Stimulated activated naive B cell treated with anti-CD40 and anti-IgM and Interleukin-4, amounts not matched to agents 10 μg/mL and 1 μg/mL and 100 μg/mL, for 72 hours (primary cell): ENCODE data around the gene FAM83D.

ENCODE experiments used
- ATAC-seq, 2 donors: fragments of 150-1000 bp; cut with Tn5 transposase; replicated peaks; 2 replicates each; pipeline ENCODE4 v1.10.0; 2021; ENCODE audit warnings: moderate library complexity in 1 of 2
- DNase-seq: peaks from one replicate; pipeline ENCODE4 v3.0.0; 2021
- H3K27ac Mint-ChIP-seq: one replicate; pipeline ENCODE4 v1.8.0; 2022; ENCODE audit warnings: mild to moderate bottlenecking, mixed read lengths
- H3K27me3 Mint-ChIP-seq, 2 donors: one replicate each; pipeline ENCODE4 v1.8.0; 2022; ENCODE audit warnings: mixed read lengths in 2 of 2
- H3K36me3 Mint-ChIP-seq, 2 donors: one replicate each; pipeline ENCODE4 v1.8.0; 2022; ENCODE audit warnings: mixed read lengths in 2 of 2, mild to moderate bottlenecking in 1 of 2
- H3K4me1 Mint-ChIP-seq, 2 donors: one replicate each; pipeline ENCODE4 v1.8.0; 2022; ENCODE audit warnings: mixed read lengths in 2 of 2, mild to moderate bottlenecking in 1 of 2
- H3K4me3 Mint-ChIP-seq, 2 donors: one replicate each; pipeline ENCODE4 v1.8.0; 2022; ENCODE audit warnings: mild to moderate bottlenecking in 2 of 2, mixed read lengths in 2 of 2, moderate library complexity in 1 of 2
- H3K9me3 Mint-ChIP-seq, 2 donors: one replicate each; pipeline ENCODE4 v1.8.0; 2022; ENCODE audit warnings: mixed read lengths in 2 of 2, mild to moderate bottlenecking in 1 of 2

Gene FAM83D

DNA sequence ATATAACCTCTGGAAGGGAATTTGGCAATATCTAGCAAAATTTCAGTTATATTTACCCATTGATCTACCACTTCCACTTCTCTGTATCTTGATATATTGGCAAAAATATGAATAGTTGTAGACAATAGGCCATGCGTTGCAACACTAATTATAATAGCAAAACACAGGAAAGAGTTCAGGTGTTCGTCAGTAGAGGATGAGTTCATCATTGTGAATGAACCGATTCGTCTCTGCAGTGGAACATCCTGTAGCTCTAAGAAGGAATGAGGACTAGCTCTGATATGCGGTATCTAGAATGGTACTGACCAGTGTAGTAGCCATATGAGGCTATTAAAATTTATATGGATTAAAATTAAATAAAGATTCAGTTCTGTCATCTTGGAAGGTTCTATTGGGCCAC is 8.3 kb downstream of the FAM83D start:
- no peaks in the 10 kb centered on the region for H3K36me3 Mint-ChIP-seq
- no peak overlapping the region for H3K4me3 Mint-ChIP-seq
- no peaks in the 10 kb centered on the region for H3K27me3 Mint-ChIP-seq
- DNase-seq (no peak), ATAC-seq (no peak)
- H3K4me1 Mint-ChIP-seq, result no peaks in the 10 kb centered on the region
- H3K27ac Mint-ChIP-seq, result no peak overlapping the region
- H3K9me3 Mint-ChIP-seq, result no peaks in the 10 kb centered on the region

DNA sequence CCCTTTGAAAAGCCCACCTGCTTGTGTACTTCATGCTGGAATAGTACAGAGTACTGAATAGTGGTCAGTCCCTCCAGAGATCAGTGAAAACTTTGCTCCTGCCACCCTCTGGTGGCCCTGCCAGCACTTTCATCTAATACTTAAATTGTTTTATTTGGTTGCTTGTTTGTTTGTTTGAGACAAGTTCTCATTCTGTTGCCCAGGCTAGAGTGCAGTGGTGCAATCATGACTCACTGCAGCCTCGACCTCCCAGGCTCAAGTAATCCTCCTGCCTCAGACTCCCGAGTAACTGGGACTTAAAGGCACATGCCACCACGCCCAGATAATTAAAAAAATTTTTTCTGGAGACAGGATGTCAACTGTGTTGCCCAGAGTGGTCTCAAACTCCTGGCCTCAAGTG is 9.1 kb downstream of the FAM83D start:
- H3K9me3 Mint-ChIP-seq, result no peaks in the 10 kb centered on the region
- DNase-seq, result no peak
- H3K36me3 Mint-ChIP-seq, result no peaks in the 10 kb centered on the region
- H3K27ac Mint-ChIP-seq, result no peak overlapping the region
- ATAC-seq, result peak in 1 of 2 donors; percentile 31
- no peak overlapping the region for H3K4me3 Mint-ChIP-seq
- H3K4me1 Mint-ChIP-seq, result no peaks in the 10 kb centered on the region
- no peaks in the 10 kb centered on the region for H3K27me3 Mint-ChIP-seq

DNA sequence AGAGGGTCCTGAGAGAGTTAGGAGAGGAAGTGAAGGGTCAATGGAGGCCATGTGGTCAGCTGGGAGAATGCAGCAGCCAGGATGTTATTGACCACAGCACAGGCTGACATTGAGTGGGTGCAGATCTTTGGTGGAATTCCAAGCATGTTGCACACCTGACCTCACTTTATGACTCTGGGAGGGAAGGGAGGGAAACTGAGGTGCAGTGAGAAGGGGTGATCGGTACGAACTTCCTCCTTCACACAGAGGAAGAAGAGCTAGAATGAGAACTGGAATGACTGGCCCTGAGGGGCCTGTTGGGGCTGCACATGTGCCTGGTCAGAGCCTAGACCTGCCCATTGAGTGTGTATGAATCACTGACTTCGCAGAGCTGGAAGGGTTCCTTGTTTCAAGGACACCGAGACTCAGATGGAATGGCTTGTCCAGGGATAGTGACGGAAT is 9.8 kb downstream of the FAM83D start:
- H3K4me3 Mint-ChIP-seq, result no peak overlapping the region
- no peaks in the 10 kb centered on the region for H3K36me3 Mint-ChIP-seq
- H3K4me1 Mint-ChIP-seq, result no peaks in the 10 kb centered on the region
- DNase-seq (no peak), ATAC-seq (no peak)
- no peaks in the 10 kb centered on the region for H3K9me3 Mint-ChIP-seq
- H3K27me3 Mint-ChIP-seq, result no peaks in the 10 kb centered on the region
- H3K27ac Mint-ChIP-seq, result no peak overlapping the region

DNA sequence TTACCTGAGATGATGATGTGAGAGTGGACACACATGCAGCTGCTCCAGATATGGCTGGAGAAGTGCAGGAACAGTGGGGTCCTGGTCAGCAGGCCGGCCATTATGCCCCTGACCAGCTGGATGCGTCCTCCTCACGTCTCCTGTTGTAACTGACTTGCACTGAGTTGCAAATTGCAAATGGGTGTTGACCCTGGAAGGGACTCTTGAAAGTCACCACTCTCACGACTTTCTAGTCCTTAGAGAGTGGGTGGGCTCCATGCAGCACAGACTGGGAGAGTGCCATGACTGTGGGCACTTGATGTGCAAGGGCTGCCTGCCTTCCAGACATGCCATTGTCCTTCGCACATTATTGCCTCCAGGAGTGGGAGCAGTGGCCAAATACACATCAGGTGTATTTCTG is 10.8 kb downstream of the FAM83D start:
- H3K4me1 Mint-ChIP-seq, result no peaks in the 10 kb centered on the region
- DNase-seq, result no peak
- H3K36me3 Mint-ChIP-seq, result no peaks in the 10 kb centered on the region
- no peak overlapping the region for H3K4me3 Mint-ChIP-seq
- no peaks in the 10 kb centered on the region for H3K9me3 Mint-ChIP-seq
- no peak for ATAC-seq
- H3K27ac Mint-ChIP-seq, result no peak overlapping the region
- H3K27me3 Mint-ChIP-seq, result no peaks in the 10 kb centered on the region

DNA sequence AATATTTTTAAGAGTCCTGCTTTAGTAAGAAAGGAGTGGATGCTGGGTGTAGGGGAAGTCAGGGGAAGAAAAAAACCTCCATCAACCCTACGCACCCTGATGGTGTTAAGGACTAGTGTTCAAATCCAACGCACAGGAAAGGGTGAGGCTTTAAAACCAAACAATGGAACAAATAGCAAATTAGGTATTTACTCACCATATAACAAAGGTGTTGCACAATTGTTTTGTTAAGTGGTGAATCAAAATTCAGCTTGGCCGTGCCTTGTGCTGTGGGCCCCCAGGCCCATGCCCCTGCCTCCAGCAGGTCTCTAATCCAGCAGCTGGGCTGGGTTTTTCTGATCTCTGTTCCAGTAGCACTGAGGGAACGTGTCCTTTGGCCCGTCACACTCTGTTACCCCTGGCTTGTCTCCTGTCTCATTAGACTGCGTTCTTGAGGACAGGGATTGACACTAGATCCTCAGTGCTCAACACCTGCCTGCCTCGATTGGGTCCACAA is 11.8 kb downstream of the FAM83D start:
- Mint-ChIP-seq H3K36me3 (no peaks in the 10 kb centered on the region), H3K27ac (no peak overlapping the region), H3K9me3 (no peaks in the 10 kb centered on the region), H3K27me3 (no peaks in the 10 kb centered on the region), H3K4me3 (no peak overlapping the region), H3K4me1 (no peaks in the 10 kb centered on the region)
- ATAC-seq (no peak), DNase-seq (no peak)

DNA sequence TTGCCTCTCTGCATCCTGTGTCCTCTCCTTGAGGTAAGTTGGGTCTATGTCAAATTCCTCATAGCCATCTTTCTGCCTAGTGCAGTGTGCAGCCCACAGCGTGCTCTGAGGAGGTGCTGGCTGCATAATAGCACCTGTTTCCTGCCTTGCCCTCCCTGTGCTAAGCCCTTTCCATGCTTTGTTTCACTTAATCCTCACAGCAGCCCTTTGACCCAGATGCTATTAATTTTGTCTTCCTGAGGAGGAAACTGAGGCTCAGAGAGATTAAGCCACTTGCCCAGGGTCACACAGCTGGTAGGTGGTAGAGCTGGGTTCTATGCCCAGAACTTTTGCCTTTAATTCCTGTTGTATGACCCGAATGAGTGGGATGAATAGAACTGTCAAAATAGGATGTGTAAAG is 13.5 kb downstream of the FAM83D start:
- no peaks in the 10 kb centered on the region for H3K27me3 Mint-ChIP-seq
- H3K27ac Mint-ChIP-seq, result peak overlapping the region; percentile 26
- H3K4me1 Mint-ChIP-seq, result no peaks in the 10 kb centered on the region
- no peaks in the 10 kb centered on the region for H3K9me3 Mint-ChIP-seq
- H3K36me3 Mint-ChIP-seq, result no peaks in the 10 kb centered on the region
- DNase-seq, result no peak
- H3K4me3 Mint-ChIP-seq, result no peak overlapping the region
- ATAC-seq, result no peak

DNA sequence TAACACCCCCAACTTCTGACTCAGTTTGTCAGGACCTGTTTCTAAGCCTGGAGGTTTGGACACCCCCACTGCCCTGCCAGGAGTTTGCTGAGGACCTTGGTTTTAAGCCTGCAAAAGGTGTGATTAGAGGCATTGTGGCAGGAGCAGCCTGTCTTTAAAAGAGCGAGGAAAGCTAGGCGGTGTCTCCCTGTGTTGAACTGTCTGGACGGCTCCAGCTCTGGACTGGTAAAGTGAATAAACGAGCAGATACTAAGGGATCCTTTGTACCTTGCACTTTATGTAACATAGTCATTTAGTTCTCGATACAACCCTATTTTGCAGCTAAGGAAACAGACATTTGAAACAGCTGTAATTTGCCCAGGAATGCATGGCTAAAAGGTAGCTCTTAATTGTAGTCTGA is 14.4 kb downstream of the FAM83D start:
- DNase-seq (no peak), ATAC-seq (no peak)
- no peaks in the 10 kb centered on the region for H3K36me3 Mint-ChIP-seq
- H3K27ac Mint-ChIP-seq, result no peak overlapping the region
- no peaks in the 10 kb centered on the region for H3K9me3 Mint-ChIP-seq
- H3K4me3 Mint-ChIP-seq, result no peak overlapping the region
- no peaks in the 10 kb centered on the region for H3K4me1 Mint-ChIP-seq
- H3K27me3 Mint-ChIP-seq, result no peaks in the 10 kb centered on the region

DNA sequence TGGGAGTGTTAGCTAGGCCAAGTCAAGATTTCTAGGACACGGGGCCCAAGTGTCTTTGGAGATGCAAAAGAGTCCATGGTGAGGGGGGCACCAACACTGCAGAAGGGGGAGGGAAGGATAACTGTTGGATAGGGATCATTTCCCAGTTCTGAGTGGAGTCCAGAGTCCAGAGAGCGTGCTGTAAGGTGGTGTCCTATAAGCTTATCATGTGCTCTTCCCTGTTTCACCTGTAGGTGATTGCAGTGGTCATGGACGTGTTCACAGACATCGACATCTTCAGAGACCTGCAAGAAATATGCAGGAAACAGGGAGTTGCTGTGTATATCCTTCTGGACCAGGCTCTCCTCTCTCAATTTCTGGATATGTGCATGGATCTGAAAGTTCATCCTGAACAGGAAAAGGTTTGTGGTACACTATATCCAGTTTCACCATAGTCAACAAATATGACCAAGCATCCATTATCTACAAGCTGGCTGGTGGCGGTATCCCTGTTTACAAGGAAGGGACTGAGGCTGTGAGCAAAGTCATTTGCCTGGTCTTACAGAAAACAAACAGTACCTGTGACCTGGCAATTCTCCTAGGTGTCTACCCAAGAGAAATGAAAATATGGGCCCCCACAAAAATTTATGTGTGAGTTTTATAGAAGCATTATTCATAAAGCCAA is 15.6 kb downstream of the FAM83D start:
- Mint-ChIP-seq H3K4me3 (no peak overlapping the region), H3K36me3 (no peaks in the 10 kb centered on the region), H3K27ac (no peak overlapping the region), H3K4me1 (no peaks in the 10 kb centered on the region), H3K9me3 (no peaks in the 10 kb centered on the region), H3K27me3 (no peaks in the 10 kb centered on the region)
- no peak for ATAC-seq
- no peak for DNase-seq

DNA sequence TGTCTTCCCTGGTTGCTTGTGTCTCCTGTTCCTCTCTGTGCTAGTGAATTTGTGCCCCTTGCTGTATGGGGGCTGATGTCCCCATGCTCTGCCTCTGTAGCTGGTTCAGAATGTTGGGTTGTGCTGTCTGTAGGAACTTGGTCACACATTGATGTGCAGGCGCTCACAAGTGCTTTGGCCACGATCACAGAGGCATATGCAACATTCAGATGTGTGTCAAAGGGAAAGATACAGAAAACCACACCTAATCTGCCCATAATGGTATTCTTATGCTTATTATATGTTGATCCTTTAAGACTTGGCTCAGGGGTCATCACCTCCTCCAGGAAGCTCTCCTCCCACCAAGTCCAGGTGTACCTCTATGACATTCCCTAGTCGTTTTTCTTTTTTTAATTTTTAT is 18.8 kb downstream of the FAM83D start:
- no peak for ATAC-seq
- no peak overlapping the region for H3K27ac Mint-ChIP-seq
- H3K4me3 Mint-ChIP-seq, result no peak overlapping the region

DNA sequence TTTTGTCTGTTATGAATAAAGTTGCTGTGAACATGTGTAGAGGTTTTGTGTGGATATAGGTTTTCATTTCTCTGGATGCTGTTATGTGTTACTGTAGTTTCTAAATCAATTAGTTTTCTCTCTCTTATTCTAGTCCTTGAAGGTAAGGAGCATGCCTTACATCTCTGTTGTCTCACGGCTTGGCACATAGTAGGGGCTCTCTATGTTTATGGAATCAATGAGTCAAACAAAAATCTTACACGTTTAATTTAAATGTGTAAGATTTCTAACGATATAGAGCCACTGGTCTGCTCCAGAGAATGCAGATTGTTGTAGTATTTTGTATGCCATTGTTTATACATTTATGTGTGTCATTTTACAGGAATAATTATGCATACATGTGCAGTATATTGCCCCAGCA is 20.6 kb downstream of the FAM83D start:
- Mint-ChIP-seq H3K27me3 (no peaks in the 10 kb centered on the region), H3K36me3 (no peaks in the 10 kb centered on the region), H3K4me3 (no peak overlapping the region), H3K9me3 (no peaks in the 10 kb centered on the region), H3K27ac (no peak overlapping the region), H3K4me1 (no peaks in the 10 kb centered on the region)
- ATAC-seq (no peak), DNase-seq (no peak)

More for the DNA sequence above, 18.8 kb downstream of the FAM83D start:
- Mint-ChIP-seq H3K9me3 (no peaks in the 10 kb centered on the region), H3K27me3 (no peaks in the 10 kb centered on the region), H3K36me3 (no peaks in the 10 kb centered on the region), H3K4me1 (no peaks in the 10 kb centered on the region)
- DNase-seq, result no peak

DNA sequence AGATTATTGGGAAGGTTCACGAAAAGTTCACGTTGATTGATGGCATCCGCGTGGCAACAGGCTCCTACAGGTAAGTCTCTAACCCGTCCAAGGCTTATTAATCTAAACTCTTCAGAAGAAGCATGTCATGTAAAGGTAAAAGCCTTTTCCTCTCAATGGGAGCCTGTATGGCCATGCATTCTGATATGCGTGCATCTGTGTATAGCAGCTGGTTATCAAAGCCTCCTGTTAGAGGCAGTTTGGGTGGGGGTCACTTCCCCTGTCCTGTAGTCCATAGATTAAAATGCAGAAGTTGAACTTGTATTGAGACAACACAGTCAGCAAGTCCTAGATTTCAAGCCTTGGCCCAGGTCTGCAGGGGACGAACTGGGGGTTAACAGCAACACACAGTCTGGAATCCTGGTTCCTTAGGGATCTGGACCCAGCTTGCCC is 21.7 kb downstream of the FAM83D start:
- H3K27ac Mint-ChIP-seq, result no peak overlapping the region
- H3K36me3 Mint-ChIP-seq, result peaks cover 0 to 4% of the 10 kb centered on the region in 2 donors
- no peak overlapping the region for H3K4me3 Mint-ChIP-seq
- no peak for DNase-seq
- no peaks in the 10 kb centered on the region for H3K27me3 Mint-ChIP-seq
- H3K9me3 Mint-ChIP-seq, result no peaks in the 10 kb centered on the region
- ATAC-seq, result no peak
- no peaks in the 10 kb centered on the region for H3K4me1 Mint-ChIP-seq

DNA sequence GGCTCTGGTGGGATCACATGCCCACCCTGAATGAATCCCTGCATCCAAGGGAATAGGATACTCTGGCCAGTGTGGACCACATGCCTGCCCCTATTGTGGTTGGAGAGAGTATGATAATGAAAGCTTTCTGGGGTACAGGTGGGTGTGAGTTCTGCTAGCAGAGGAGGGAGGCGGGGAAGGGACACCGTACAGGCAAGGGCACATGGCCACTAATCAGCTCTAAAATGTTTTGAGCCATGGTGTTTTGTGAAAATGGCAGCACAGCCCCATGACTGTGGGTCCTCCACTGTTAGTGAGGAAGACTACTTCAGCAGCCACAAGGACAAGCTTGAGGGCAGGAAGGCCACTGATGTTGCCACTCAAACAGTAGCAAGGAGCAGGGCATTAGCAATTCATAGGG is 24.0 kb downstream of the FAM83D start:
- H3K4me1 Mint-ChIP-seq, result no peaks in the 10 kb centered on the region
- H3K9me3 Mint-ChIP-seq, result no peaks in the 10 kb centered on the region
- DNase-seq (no peak), ATAC-seq (no peak)
- no peak overlapping the region for H3K27ac Mint-ChIP-seq
- H3K36me3 Mint-ChIP-seq, result peaks cover 0 to 4% of the 10 kb centered on the region in 2 donors
- no peaks in the 10 kb centered on the region for H3K27me3 Mint-ChIP-seq
- no peak overlapping the region for H3K4me3 Mint-ChIP-seq

DNA sequence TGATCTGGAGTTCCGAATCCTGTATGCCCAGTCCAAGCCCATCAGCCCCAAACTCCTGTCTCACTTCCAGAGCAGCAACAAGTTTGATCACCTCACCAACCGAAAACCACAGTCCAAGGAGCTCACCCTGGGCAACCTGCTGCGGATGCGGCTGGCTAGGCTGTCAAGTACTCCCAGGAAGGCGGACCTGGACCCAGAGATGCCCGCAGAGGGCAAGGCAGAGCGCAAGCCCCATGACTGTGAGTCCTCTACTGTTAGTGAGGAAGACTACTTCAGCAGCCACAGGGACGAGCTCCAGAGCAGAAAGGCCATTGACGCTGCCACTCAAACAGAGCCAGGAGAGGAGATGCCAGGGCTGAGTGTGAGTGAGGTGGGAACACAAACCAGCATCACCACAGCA is 25.4 kb downstream of the FAM83D start:
- no peak overlapping the region for H3K27ac Mint-ChIP-seq

DNA sequence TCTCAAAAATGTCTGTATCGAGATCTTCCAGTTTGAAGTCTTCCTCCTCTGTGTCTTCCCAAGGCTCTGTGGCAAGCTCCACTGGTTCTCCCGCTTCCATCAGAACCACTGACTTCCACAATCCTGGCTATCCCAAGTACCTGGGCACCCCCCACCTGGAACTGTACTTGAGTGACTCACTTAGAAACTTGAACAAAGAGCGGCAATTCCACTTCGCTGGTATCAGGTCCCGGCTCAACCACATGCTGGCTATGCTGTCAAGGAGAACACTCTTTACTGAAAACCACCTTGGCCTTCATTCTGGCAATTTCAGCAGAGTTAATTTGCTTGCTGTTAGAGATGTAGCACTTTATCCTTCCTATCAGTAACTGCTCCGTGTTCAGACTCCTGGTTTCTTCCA is 25.9 kb downstream of the FAM83D start:
- Mint-ChIP-seq H3K36me3 (peaks cover 0 to 4% of the 10 kb centered on the region in 2 donors), H3K27me3 (no peaks in the 10 kb centered on the region), H3K4me1 (no peaks in the 10 kb centered on the region), H3K4me3 (no peak overlapping the region), H3K27ac (no peak overlapping the region), H3K9me3 (no peaks in the 10 kb centered on the region)
- ATAC-seq (no peak), DNase-seq (no peak)

More for the DNA sequence above, 25.4 kb downstream of the FAM83D start:
- H3K4me1 Mint-ChIP-seq, result no peaks in the 10 kb centered on the region
- no peak overlapping the region for H3K4me3 Mint-ChIP-seq
- ATAC-seq (no peak), DNase-seq (no peak)
- H3K9me3 Mint-ChIP-seq, result no peaks in the 10 kb centered on the region
- no peaks in the 10 kb centered on the region for H3K27me3 Mint-ChIP-seq
- peaks cover 0 to 4% of the 10 kb centered on the region in 2 donors for H3K36me3 Mint-ChIP-seq

DNA sequence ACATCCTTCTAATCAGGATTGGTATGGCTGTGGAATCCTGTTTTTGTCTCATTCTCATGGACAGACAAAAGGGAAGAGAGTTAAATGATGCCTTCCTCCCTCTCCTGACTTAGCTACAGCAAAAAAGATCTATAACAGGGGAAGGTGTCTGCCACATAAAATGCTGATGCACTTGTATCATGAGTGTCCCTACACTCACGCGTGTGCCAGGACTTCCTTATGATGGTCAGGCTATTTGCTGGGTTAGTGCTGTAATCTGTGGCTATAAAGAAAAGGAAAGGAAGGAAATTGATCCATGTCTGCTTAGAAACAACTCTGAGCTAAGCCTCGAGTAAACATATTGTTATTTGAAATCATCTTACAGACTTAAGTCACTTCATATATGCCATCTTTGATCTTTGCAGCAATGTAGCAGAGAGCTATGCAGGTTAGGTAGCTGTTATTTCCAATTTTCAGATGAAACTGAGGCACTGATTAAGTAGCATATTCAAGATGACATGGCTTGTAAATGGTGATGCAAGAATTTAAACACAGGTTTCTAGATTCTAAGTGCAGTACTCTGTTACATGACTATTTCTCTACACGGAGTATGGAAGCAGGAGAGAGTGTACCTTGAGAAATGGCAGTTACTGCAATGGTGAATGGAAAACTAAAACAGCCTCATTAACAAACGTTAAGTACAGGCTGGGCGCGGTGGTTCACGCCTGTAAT is 27.6 kb downstream of the FAM83D start:
- no peak overlapping the region for H3K27ac Mint-ChIP-seq
- DNase-seq, result no peak
- no peaks in the 10 kb centered on the region for H3K9me3 Mint-ChIP-seq
- no peaks in the 10 kb centered on the region for H3K27me3 Mint-ChIP-seq
- H3K36me3 Mint-ChIP-seq, result peaks cover 0 to 4% of the 10 kb centered on the region in 2 donors
- no peaks in the 10 kb centered on the region for H3K4me1 Mint-ChIP-seq
- H3K4me3 Mint-ChIP-seq, result no peak overlapping the region
- ATAC-seq, result no peak
